ENCODE results near the gene CNR2.

DNA sequence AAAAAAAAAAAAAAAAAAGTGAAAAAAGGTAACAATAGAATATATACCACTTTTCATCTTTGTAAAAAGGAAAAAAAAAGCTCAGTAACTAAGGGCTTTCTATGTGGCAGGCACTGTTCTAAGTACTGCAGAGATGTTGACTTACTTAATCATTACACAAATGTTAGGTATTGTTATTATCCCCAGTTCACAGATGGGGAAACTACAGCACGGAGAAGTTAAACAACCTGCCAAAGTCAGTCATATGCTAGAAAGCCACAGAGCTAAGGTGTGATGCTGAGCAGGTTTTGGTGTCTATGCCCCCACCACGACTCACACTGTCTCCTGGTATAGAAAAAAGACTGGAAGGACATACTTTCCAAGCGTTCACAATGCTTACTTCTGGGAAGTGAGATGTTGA lies 39.9 kb upstream of the CNR2 start:
- TF ChIP-seq CTCF (IDR thresholded peaks at IDR 0.05; ENCODE audit: insufficient read depth, low read depth, low read length) (no peak), EZH2 (IDR thresholded peaks at IDR 0.05; ENCODE audit: insufficient read depth, low read length) (no peak)

Data from astrocyte (in vitro differentiated cells and primary cell).